ENCODE measurements around the gene IFITM2. TPM values are rescaled to one million over a fixed set of nuclear protein-coding genes. Genes with fewer than 3 reads are reported as not detected.

The IFITM2 gene
- total and polyA plus RNA-seq, 2 of the 4 experiments (the other 2 are of a cell fraction) = 31.2 to 564 TPM

- Histone ChIP-seq H2AFZ (replicated peaks; ENCODE audit: low read length, poor library complexity) (no peak overlapping the region), H2BK120ac (ENCODE audit: low read depth, low read length) (no peak overlapping the region), H2BK20ac (ENCODE audit: low read depth, low read length) (no peak overlapping the region), H3K4me2 (ENCODE audit: low read depth, low read length) (no peak overlapping the region), H4K20me1 (ENCODE audit: insufficient read depth, low read length) (no peaks in the 10 kb centered on the region), H3K14ac (replicated peaks; ENCODE audit: low read depth, low read length) (no peak overlapping the region), H3K4me3 (ENCODE audit: insufficient read depth, low read depth, low read length) (no peak overlapping the region), H3K27ac (ENCODE audit: insufficient read depth, low read length) (no peak overlapping the region), H3K9me1 (ENCODE audit: insufficient read depth, low read length) (no peaks in the 10 kb centered on the region; the same call in 1 of the 2 replicates), H3K27me3 (ENCODE audit: control insufficient read depth, insufficient read depth, low read length) (peaks cover 10% of the 10 kb centered on the region), H4K8ac (ENCODE audit: low read depth in 2 of 2, low read length in 2 of 2) (no peak overlapping the region), H3K23ac (ENCODE audit: low read depth, low read length) (no peak overlapping the region), H4K91ac (ENCODE audit: insufficient read depth, low read depth, low read length) (no peak overlapping the region), H3K56ac (ENCODE audit: extremely low read depth, insufficient read depth, low read length) (no peak overlapping the region), H3K4ac (ENCODE audit: low read depth, low read length) (no peak overlapping the region), H4K5ac (ENCODE audit: low read depth, low read length) (no peak overlapping the region), H3K36me3 (ENCODE audit: control insufficient read depth, insufficient read depth, low read length) (no peaks in the 10 kb centered on the region), H3K79me1 (ENCODE audit: low read depth in 1 of 2, low read length in 2 of 2) (no peaks in the 10 kb centered on the region), H2AK9ac (replicated peaks; ENCODE audit: low read depth, low read length, poor library complexity) (no peak overlapping the region), H3K18ac (ENCODE audit: low read depth, low read length) (no peak overlapping the region), H3K9me3 (ENCODE audit: control insufficient read depth, insufficient read depth, low read length) (no peaks in the 10 kb centered on the region), H3K9ac (ENCODE audit: low read depth, low read length) (no peak overlapping the region), H2AK5ac (ENCODE audit: low read depth, low read length) (no peak overlapping the region), H2BK5ac (ENCODE audit: low read depth, low read length, poor library complexity, severe bottlenecking) (no peak overlapping the region), H2BK15ac (ENCODE audit: low read depth, low read length) (no peak overlapping the region), H3K4me1 (ENCODE audit: control insufficient read depth, insufficient read depth, low read length) (no peaks in the 10 kb centered on the region)
- dilution Hi-C loops (cut with HindIII; ENCODE audit: low sequenced_read_pairs, unreplicated experiment) = no loop called here
- intact Hi-C loops (cut with micrococcal nuclease) = no loop called here
- CTCF ChIA-PET = interaction anchor here (1.8 kb wide), 1 partner anchor 11 kb away, joined by 8 read pairs; no protein-coding TSS in a partner anchor
- in situ Hi-C loops (cut with MboI; ENCODE audit: low sequenced_read_pairs) = no loop called here
- POLR2A ChIA-PET (ENCODE audit: unreplicated experiment) = no interaction called here
- BruUV-seq (replicated peaks) = no TSS peak
- ATAC-seq (ENCODE audit: low read depth) = no peak
- no peak for DNase-seq
- WGBS, 2 experiments (ENCODE audit: extremely low coverage in 2 of 2, insufficient read length in 1 of 2) = no CpG with 5 or more reads among the region's 4 CpGs
- TF ChIP-seq MAFK (IDR thresholded peaks at IDR 0.05; ENCODE audit: low read depth, low read length) (no peak), MXI1 (IDR thresholded peaks at IDR 0.05; ENCODE audit: borderline replicate concordance, low read depth, low read length) (no peak), FOS (IDR thresholded peaks at IDR 0.05; ENCODE audit: low read depth, low read length) (no peak), POLR2A (IDR thresholded peaks at IDR 0.05; ENCODE audit: low read depth, low read length) (no peak), NFE2L2 (IDR thresholded peaks at IDR 0.05; ENCODE audit: low read depth, low read length) (no peak), MAZ (IDR thresholded peaks at IDR 0.05; ENCODE audit: borderline replicate concordance, low read depth, low read length) (no peak), CTCF (conservative IDR thresholded peaks at IDR 0.05; ENCODE audit: low read depth, low read length) (no peak), SMC3 (IDR thresholded peaks at IDR 0.05; ENCODE audit: low read depth, low read length) (no peak), CEBPB (IDR thresholded peaks at IDR 0.05; ENCODE audit: low read depth, low read length) (no peak), RFX5 (IDR thresholded peaks at IDR 0.05; ENCODE audit: low read depth, low read length) (no peak), RAD21 (IDR thresholded peaks at IDR 0.05; ENCODE audit: low read length) (no peak), CHD1 (IDR thresholded peaks at IDR 0.05; ENCODE audit: low read depth, low read length) (no peak), BHLHE40 (IDR thresholded peaks at IDR 0.05; ENCODE audit: low read depth, low read length) (no peak), USF2 (IDR thresholded peaks at IDR 0.05; ENCODE audit: low read depth, low read length) (no peak), ELK1 (IDR thresholded peaks at IDR 0.05; ENCODE audit: borderline replicate concordance, low read depth, low read length) (no peak), RCOR1 (IDR thresholded peaks at IDR 0.05; ENCODE audit: insufficient replicate concordance, low read length) (no peak)
These were observed 46.0 kb upstream of the IFITM2 start for GRCh38 chr11:261624-262023.

All from IMR-90 (cell line).